Parathyroid adenoma (tissue), 2 donors: ENCODE measurements around the gene SPACA4.

Experiments
- H2AFZ ChIP-seq: fragments of 300-600 bp; sonication (generic); one replicate; pipeline ENCODE4 v1.7.0; 2017; ENCODE audit warnings: antibody characterized with exemption, mild to moderate bottlenecking
- H3K27ac ChIP-seq: fragments of 300-600 bp; sonication (generic); one replicate; pipeline ENCODE4 v1.7.0; 2017
- H3K27me3 ChIP-seq: fragments of 300-600 bp; sonication (generic); one replicate; pipeline ENCODE4 v1.7.0; 2017; ENCODE audit warnings: low read length; ENCODE audit not compliant: control insufficient read depth, insufficient read depth
- H3K36me3 ChIP-seq: fragments of 300-600 bp; sonication (generic); one replicate; pipeline ENCODE4 v1.7.0; 2017; ENCODE audit warnings: low read length; ENCODE audit not compliant: control insufficient read depth, insufficient read depth
- H3K4me1 ChIP-seq: fragments of 300-600 bp; sonication (generic); one replicate; pipeline ENCODE4 v1.7.0; 2017; ENCODE audit warnings: control low read depth
- H3K4me2 ChIP-seq: fragments of 300-600 bp; sonication (generic); one replicate; pipeline ENCODE4 v1.7.0; 2017; ENCODE audit warnings: low read length
- H3K4me3 ChIP-seq: fragments of 300-600 bp; sonication (generic); one replicate; pipeline ENCODE4 v1.7.0; 2017; ENCODE audit warnings: low read depth, low read length
- H3K79me2 ChIP-seq: fragments of 300-600 bp; sonication (generic); one replicate; pipeline ENCODE4 v1.7.0; 2017; ENCODE audit warnings: control low read depth
- H3K9ac ChIP-seq: fragments of 300-600 bp; sonication (generic); one replicate; pipeline ENCODE4 v1.7.0; 2017; ENCODE audit warnings: mild to moderate bottlenecking
- H3K9me3 ChIP-seq: fragments of 300-600 bp; sonication (generic); one replicate; pipeline ENCODE4 v1.7.0; 2017; ENCODE audit warnings: low read length; ENCODE audit not compliant: control insufficient read depth
- TF ChIP-seq, protein P1 (sequence below): fragments of 300-600 bp; sonication (generic); IDR thresholded peaks from one replicate; pipeline ENCODE4 v1.7.0; 2017; ENCODE audit warnings: antibody characterized with exemption, mild to moderate bottlenecking
- donor health status: primary hyperparathyroidism.

Gene SPACA4

DNA sequence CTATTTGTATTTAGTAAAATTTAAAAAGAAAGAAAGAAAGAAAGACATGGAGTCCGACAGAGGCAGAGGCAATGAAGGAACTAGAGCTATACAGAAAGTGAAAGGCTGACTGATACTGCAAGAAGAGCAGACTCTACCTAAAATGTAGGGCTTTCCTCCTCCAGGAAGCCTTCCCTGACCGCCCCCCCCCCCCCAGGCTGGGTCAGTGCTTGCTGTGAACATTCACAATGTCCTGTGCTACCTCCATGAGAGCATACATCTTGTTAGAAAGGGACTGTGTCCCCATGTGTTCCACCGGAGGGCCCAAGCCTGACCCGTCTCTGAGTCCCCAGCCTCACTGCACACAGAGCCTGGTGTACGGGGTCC, 45.1 kb downstream of the SPACA4 start:
- Histone ChIP-seq H3K9me3 (no peaks in the 10 kb centered on the region), H3K4me1 (peaks cover 3% of the 10 kb centered on the region), H3K9ac (no peak overlapping the region), H3K4me2 (no peak overlapping the region), H2AFZ (no peak overlapping the region), H3K36me3 (no peaks in the 10 kb centered on the region), H3K79me2 (no peaks in the 10 kb centered on the region), H3K4me3 (no peak overlapping the region), H3K27ac (no peak overlapping the region), H3K27me3 (no peaks in the 10 kb centered on the region)
- TF ChIP-seq, protein P1, sequence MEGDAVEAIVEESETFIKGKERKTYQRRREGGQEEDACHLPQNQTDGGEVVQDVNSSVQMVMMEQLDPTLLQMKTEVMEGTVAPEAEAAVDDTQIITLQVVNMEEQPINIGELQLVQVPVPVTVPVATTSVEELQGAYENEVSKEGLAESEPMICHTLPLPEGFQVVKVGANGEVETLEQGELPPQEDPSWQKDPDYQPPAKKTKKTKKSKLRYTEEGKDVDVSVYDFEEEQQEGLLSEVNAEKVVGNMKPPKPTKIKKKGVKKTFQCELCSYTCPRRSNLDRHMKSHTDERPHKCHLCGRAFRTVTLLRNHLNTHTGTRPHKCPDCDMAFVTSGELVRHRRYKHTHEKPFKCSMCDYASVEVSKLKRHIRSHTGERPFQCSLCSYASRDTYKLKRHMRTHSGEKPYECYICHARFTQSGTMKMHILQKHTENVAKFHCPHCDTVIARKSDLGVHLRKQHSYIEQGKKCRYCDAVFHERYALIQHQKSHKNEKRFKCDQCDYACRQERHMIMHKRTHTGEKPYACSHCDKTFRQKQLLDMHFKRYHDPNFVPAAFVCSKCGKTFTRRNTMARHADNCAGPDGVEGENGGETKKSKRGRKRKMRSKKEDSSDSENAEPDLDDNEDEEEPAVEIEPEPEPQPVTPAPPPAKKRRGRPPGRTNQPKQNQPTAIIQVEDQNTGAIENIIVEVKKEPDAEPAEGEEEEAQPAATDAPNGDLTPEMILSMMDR = no peak

DNA sequence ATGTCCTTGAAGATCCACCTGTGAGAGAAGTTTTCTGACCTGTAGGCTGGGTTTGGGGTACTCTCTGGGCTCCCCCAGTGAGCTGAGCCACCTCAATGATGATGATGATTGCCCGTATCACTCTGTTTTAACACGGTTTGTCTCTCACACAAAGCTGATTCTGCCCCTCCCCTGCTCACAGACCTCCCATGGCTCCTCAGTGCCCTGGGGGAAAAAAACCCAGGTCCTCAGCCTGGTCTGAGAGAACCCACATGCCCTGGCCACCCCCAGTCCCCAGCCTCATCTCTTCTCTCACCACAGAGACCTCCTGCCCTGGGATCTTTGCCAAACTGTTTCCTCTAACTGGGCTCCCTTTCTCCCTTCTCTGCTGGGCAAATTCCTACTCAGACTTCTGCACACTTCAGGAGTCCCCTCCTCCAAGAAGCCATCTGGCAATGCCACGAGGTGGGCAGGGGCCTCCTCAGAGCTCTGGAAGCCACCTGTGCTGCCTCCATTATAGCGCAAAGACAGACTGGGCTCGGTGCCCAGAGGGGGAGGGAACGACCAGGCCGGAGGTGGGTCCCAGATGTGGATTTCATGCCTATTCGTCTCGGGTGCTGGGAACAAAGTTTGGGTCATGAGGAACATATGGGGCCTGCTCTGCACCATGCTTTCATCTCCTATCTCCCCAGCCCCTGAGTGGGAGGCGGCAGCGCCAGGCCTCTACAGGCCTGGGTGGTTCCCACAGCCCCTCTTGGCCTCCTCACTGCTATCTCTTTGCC, 47.9 kb downstream of the SPACA4 start:
- H3K4me2 ChIP-seq = no peak overlapping the region
- H3K9ac ChIP-seq = no peak overlapping the region
- no peak overlapping the region for H3K27ac ChIP-seq
- no peaks in the 10 kb centered on the region for H3K9me3 ChIP-seq
- no peaks in the 10 kb centered on the region for H3K79me2 ChIP-seq
- no peak overlapping the region for H2AFZ ChIP-seq
- no peak overlapping the region for H3K4me3 ChIP-seq
- H3K4me1 ChIP-seq = peaks cover under 1% of the 10 kb centered on the region
- no peaks in the 10 kb centered on the region for H3K27me3 ChIP-seq
- TF ChIP-seq, protein P1 = no peak
- no peaks in the 10 kb centered on the region for H3K36me3 ChIP-seq

DNA sequence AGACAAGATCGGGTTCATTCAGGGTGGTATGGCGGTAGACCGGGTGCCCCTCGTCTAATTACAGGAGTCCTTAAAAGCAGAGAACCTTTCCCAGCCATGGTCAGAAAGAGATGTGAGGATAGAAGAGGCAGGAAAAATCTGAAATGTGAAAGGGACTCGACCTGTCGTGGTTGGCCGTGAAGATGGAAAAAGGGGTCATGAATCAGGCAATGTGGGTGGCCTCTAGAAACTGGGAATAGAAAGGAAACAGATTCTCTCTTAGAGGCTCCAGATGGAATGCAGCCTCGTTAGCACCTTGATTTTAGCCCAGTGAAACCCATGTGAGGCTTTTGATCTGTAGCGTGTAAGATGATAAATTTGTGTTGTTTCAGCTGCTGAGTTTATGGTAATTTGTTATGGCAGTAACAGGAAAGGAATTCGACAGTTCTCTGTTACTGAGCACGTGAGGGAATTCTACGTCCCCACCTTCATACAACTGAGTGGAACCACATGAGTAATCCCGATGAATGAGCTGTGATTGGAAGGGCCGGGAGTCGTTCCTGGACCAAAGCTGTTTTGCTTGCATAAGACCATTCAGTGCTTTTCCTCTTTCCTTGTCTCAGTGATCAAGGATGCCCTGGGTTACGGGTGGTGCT, 50.4 kb downstream of the SPACA4 start:
- TF ChIP-seq, protein P1 = no peak
- H2AFZ ChIP-seq = peak overlapping the region; percentile 39
- no peaks in the 10 kb centered on the region for H3K36me3 ChIP-seq
- no peak overlapping the region for H3K27ac ChIP-seq
- H3K27me3 ChIP-seq = no peaks in the 10 kb centered on the region
- H3K9ac ChIP-seq = no peak overlapping the region
- H3K9me3 ChIP-seq = no peaks in the 10 kb centered on the region
- no peaks in the 10 kb centered on the region for H3K79me2 ChIP-seq
- no peak overlapping the region for H3K4me2 ChIP-seq
- H3K4me3 ChIP-seq = no peak overlapping the region
- H3K4me1 ChIP-seq = no peaks in the 10 kb centered on the region
